ENCODE results near the gene SEMA6D. TPM values are rescaled to one million over a fixed set of nuclear protein-coding genes. Genes with fewer than 3 reads are reported as not detected.
"Not testable (repeated sequence)": the region's sequence is repeated elsewhere in the genome, so short reads cannot be mapped to it uniquely, and the experiment has no call there.

SEMA6D gene
- total RNA-seq, 1 donor from 2014 or later, result 6.4 TPM

DNA sequence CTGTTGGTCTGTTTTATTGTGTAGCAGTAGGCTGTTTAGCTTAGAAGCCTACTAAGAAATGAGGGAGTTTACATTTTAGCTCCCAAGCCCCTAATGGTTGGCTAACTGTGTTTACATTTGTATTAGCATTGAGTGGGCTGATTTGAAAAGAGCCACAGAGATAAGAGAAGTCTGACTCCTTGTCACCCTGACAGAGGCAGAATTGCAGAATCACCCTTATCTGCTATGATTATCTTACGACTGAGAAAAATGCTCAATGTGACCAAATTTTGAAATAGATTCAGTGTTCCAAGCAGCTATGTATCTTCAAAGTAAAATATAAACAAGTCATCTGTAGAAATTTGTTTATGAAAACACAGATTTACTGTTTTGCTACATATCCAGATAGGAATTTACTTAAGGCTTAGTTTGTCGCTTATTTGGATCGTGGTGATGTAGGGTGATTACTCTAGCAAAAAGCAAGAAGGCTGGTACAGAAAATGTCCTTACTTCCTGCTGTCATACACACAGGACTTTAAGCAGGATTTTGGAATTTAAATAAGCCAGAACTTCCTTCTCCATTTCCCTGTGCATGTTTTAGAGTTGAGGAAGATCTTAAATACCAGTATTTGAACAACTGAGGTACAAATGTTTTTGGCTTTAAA lies 19.0 kb downstream of the SEMA6D start:
- Mint-ChIP-seq H3K27ac (ENCODE audit: unreplicated experiment) (no peak overlapping the region), H3K4me3 (ENCODE audit: unreplicated experiment) (no peak overlapping the region), H3K9me3 (ENCODE audit: low read depth) (no peaks in the 10 kb centered on the region), H3K36me3 (ENCODE audit: low read depth) (peaks cover 2% of the 10 kb centered on the region), H3K27me3 (ENCODE audit: low read depth) (no peaks in the 10 kb centered on the region), H3K4me1 (ENCODE audit: low read depth) (peaks cover 3% of the 10 kb centered on the region)
- no peak for DNase-seq (ENCODE audit: low spot score)
- TF ChIP-seq, protein P1, sequence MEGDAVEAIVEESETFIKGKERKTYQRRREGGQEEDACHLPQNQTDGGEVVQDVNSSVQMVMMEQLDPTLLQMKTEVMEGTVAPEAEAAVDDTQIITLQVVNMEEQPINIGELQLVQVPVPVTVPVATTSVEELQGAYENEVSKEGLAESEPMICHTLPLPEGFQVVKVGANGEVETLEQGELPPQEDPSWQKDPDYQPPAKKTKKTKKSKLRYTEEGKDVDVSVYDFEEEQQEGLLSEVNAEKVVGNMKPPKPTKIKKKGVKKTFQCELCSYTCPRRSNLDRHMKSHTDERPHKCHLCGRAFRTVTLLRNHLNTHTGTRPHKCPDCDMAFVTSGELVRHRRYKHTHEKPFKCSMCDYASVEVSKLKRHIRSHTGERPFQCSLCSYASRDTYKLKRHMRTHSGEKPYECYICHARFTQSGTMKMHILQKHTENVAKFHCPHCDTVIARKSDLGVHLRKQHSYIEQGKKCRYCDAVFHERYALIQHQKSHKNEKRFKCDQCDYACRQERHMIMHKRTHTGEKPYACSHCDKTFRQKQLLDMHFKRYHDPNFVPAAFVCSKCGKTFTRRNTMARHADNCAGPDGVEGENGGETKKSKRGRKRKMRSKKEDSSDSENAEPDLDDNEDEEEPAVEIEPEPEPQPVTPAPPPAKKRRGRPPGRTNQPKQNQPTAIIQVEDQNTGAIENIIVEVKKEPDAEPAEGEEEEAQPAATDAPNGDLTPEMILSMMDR (IDR thresholded peaks at IDR 0.05), result no peak

DNA sequence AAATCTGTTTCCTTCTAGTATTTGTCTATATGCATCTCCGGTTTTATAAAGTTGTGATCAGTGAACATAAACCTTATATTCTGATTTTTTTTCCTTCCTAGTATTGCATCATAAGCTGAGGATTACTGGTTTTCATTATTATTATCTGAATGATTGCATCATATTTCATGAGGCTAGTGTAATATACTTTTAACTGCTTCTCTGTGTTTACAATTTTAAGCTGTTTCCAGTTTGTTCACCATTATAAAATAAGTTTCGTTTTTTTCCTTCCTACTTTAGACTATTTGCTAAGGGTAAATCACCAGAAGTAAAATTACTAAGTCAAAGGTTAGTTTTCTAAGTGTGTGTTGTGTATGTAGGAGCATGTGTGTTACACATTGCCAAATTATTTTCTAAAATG lies 20.2 kb downstream of the SEMA6D start:
- no peaks in the 10 kb centered on the region for H3K9me3 Mint-ChIP-seq (ENCODE audit: low read depth)
- no peak for DNase-seq (ENCODE audit: low spot score)
- H3K27me3 Mint-ChIP-seq (ENCODE audit: low read depth), result no peaks in the 10 kb centered on the region
- no peak overlapping the region for H3K4me3 Mint-ChIP-seq (ENCODE audit: unreplicated experiment)
- H3K4me1 Mint-ChIP-seq (ENCODE audit: low read depth), result peaks cover 3% of the 10 kb centered on the region
- TF ChIP-seq, protein P1 (IDR thresholded peaks at IDR 0.05), result no peak
- H3K36me3 Mint-ChIP-seq (ENCODE audit: low read depth), result peaks cover 2% of the 10 kb centered on the region
- no peak overlapping the region for H3K27ac Mint-ChIP-seq (ENCODE audit: unreplicated experiment)

DNA sequence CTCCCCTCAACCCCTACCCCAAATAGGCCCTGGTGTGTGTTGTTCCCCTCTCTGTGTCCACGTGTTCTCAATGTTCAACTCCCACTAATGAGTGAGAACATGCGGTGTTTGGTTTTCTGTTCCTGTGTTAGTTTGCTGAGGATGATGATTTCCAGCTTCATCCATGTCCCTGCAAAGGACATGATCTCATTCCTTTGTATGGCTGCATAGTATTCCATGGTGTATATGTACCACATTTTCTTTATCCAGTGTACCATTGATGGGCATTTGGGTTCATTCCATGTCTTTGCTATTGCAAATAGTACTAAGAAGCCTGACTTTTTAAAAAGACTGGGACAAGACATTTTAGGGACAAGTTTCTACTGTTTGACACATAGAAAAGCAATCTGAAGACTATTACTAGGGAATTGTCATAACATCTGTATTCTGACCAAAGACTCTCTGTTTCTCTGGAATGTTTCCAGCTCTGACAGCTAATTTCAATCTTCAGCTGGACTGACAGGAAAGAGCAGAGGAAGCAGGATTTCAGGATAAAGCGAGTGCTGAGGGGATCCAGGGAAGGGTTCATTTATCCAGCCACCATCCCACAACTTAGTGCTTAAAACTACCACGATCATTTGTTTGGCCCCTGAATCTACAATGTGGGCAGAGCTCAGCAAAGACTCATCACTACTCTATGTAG lies 21.0 kb downstream of the SEMA6D start:
- not testable (repeated sequence) for H3K4me3 Mint-ChIP-seq (ENCODE audit: unreplicated experiment); H3K36me3 Mint-ChIP-seq (ENCODE audit: low read depth); H3K9me3 Mint-ChIP-seq (ENCODE audit: low read depth); H3K4me1 Mint-ChIP-seq (ENCODE audit: low read depth); H3K27ac Mint-ChIP-seq (ENCODE audit: unreplicated experiment); DNase-seq (ENCODE audit: low spot score); H3K27me3 Mint-ChIP-seq (ENCODE audit: low read depth)

DNA sequence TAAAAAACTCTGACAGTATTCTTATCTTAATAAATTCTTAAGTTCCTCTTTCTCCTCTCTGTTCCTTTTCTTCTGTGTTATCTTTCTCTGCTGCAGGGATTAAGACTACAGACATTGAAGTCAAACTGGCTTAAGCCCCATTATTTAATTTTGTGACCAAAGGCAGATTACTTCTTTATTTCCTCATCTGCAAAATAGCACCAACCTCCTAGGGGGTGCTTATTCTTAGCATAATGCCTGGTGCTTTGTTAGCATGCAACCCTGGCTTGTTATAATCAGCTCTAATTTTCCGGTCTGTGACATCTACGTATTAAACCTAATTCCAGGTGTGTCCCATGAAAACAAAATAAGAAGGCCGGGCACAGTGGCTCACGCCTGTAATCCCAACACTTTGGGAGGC lies 23.8 kb downstream of the SEMA6D start:
- Mint-ChIP-seq H3K4me1 (ENCODE audit: low read depth) (peaks cover 3% of the 10 kb centered on the region), H3K36me3 (ENCODE audit: low read depth) (peaks cover 2% of the 10 kb centered on the region), H3K4me3 (ENCODE audit: unreplicated experiment) (no peak overlapping the region), H3K27ac (ENCODE audit: unreplicated experiment) (no peak overlapping the region), H3K9me3 (ENCODE audit: low read depth) (no peaks in the 10 kb centered on the region), H3K27me3 (ENCODE audit: low read depth) (no peaks in the 10 kb centered on the region)
- TF ChIP-seq, protein P1 (IDR thresholded peaks at IDR 0.05), result no peak
- DNase-seq (ENCODE audit: low spot score), result no peak

DNA sequence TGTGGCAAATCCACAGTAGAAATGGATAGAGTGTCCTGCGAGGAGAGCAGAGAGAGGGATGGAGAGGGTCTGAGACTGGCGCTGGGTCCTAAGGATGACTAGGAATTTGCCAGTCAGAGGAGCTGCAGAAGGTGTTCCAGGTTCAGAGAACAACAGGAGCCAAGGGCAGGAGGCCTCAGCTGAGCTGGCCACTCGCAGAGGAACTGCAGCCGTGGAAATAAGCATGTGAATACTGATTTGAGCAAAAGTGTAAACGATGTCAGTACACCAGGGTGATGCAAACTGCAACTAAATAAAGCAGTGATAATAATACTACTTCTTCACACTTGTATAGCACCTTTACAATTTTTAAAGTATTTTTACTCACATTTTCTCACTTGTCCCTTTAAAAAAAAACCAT lies 24.6 kb downstream of the SEMA6D start:
- Mint-ChIP-seq H3K4me1 (ENCODE audit: low read depth) (no peaks in the 10 kb centered on the region), H3K36me3 (ENCODE audit: low read depth) (peaks cover 2% of the 10 kb centered on the region), H3K27ac (ENCODE audit: unreplicated experiment) (no peak overlapping the region), H3K4me3 (ENCODE audit: unreplicated experiment) (no peak overlapping the region), H3K9me3 (ENCODE audit: low read depth) (no peaks in the 10 kb centered on the region), H3K27me3 (ENCODE audit: low read depth) (no peaks in the 10 kb centered on the region)
- TF ChIP-seq, protein P1 (IDR thresholded peaks at IDR 0.05), result no peak
- no peak for DNase-seq (ENCODE audit: low spot score)

DNA sequence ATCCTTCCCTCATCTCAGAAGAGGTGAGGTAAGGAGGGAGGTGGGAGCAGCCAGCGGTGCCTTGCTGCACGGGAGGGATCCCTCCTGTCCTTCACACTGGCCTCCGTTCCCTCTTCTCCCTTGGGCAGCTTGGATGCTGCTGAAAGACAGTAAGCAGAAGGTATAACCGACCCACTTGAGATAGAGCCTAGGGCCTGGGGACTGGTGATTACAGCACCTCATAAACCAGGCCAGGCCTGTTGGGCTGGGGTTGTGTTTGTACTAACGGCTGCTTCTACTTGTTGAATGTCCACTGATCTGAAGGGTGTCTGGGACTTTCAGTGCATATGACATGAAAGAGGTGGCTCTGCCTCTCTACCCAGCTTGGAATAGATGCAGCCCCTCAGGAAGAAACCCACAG lies 25.0 kb downstream of the SEMA6D start:
- H3K4me3 Mint-ChIP-seq (ENCODE audit: unreplicated experiment), result no peak overlapping the region

More for the DNA sequence above, 25.0 kb downstream of the SEMA6D start:
- H3K4me1 Mint-ChIP-seq (ENCODE audit: low read depth), result no peaks in the 10 kb centered on the region
- H3K27me3 Mint-ChIP-seq (ENCODE audit: low read depth), result no peaks in the 10 kb centered on the region
- H3K36me3 Mint-ChIP-seq (ENCODE audit: low read depth), result peaks cover 2% of the 10 kb centered on the region
- no peaks in the 10 kb centered on the region for H3K9me3 Mint-ChIP-seq (ENCODE audit: low read depth)
- DNase-seq (ENCODE audit: low spot score), result no peak
- TF ChIP-seq, protein P1 (IDR thresholded peaks at IDR 0.05), result no peak
- H3K27ac Mint-ChIP-seq (ENCODE audit: unreplicated experiment), result no peak overlapping the region
